ENCODE results near the gene PTDSS2. TPM values are rescaled to one million over a fixed set of nuclear protein-coding genes. Genes with fewer than 3 reads are reported as not detected.

The PTDSS2 gene
- total RNA-seq, 1 donor from 2014 or later, result 55.3 TPM

- no peak overlapping the region for H3K4me3 Mint-ChIP-seq (ENCODE audit: unreplicated experiment)
- no peak overlapping the region for H3K27ac Mint-ChIP-seq (ENCODE audit: unreplicated experiment)
- H3K27me3 Mint-ChIP-seq (ENCODE audit: unreplicated experiment), result no peaks in the 10 kb centered on the region
Measured at GRCh38 chr11:440065-441042, 9.7 kb upstream of the PTDSS2 start.

GRCh38 chr11:441043-441417 lies 9.0 kb upstream of the PTDSS2 start:
- no peak overlapping the region for H3K27ac Mint-ChIP-seq (ENCODE audit: unreplicated experiment)
- no peak for DNase-seq (ENCODE audit: extremely low spot score, unreplicated experiment)

More at GRCh38 chr11:440065-441042, 9.7 kb upstream of the PTDSS2 start:
- no peak for TF ChIP-seq CTCF (IDR thresholded peaks at IDR 0.05)
- DNase-seq (ENCODE audit: extremely low spot score, unreplicated experiment), result no peak
- Mint-ChIP-seq H3K9me3 (ENCODE audit: unreplicated experiment) (no peaks in the 10 kb centered on the region), H3K36me3 (ENCODE audit: unreplicated experiment) (no peaks in the 10 kb centered on the region), H3K4me1 (ENCODE audit: unreplicated experiment) (peaks cover 12% of the 10 kb centered on the region)

GRCh38 chr11:441418-442274 lies 8.4 kb upstream of the PTDSS2 start, which contains the start of gene ANO9:
ANO9 (minus strand) TSS chr11:442011; CDS start chr11:441926, 85 bp downstream.
- Mint-ChIP-seq H3K36me3 (ENCODE audit: unreplicated experiment) (no peaks in the 10 kb centered on the region), H3K4me1 (ENCODE audit: unreplicated experiment) (peaks cover 14% of the 10 kb centered on the region), H3K27me3 (ENCODE audit: unreplicated experiment) (no peaks in the 10 kb centered on the region), H3K27ac (ENCODE audit: unreplicated experiment) (no peak within 1 kb of the TSS), H3K9me3 (ENCODE audit: unreplicated experiment) (no peaks in the 10 kb centered on the region), H3K4me3 (ENCODE audit: unreplicated experiment) (no peak within 1 kb of the TSS)
- TF ChIP-seq CTCF (IDR thresholded peaks at IDR 0.05), result no peak
- no peak for DNase-seq (ENCODE audit: extremely low spot score, unreplicated experiment)

More at GRCh38 chr11:441043-441417, 9.0 kb upstream of the PTDSS2 start:
- no peaks in the 10 kb centered on the region for H3K36me3 Mint-ChIP-seq (ENCODE audit: unreplicated experiment)
- TF ChIP-seq CTCF (IDR thresholded peaks at IDR 0.05), result no peak
- H3K4me3 Mint-ChIP-seq (ENCODE audit: unreplicated experiment), result no peak overlapping the region
- no peaks in the 10 kb centered on the region for H3K27me3 Mint-ChIP-seq (ENCODE audit: unreplicated experiment)
- H3K9me3 Mint-ChIP-seq (ENCODE audit: unreplicated experiment), result no peaks in the 10 kb centered on the region
- H3K4me1 Mint-ChIP-seq (ENCODE audit: unreplicated experiment), result peaks cover 12% of the 10 kb centered on the region

- H3K4me1 Mint-ChIP-seq (ENCODE audit: unreplicated experiment), result peaks cover 16% of the 10 kb centered on the region
- H3K9me3 Mint-ChIP-seq (ENCODE audit: unreplicated experiment), result no peaks in the 10 kb centered on the region
- TF ChIP-seq CTCF (IDR thresholded peaks at IDR 0.05), result no peak
- H3K4me3 Mint-ChIP-seq (ENCODE audit: unreplicated experiment), result no peak overlapping the region
- DNase-seq (ENCODE audit: extremely low spot score, unreplicated experiment), result no peak
- no peaks in the 10 kb centered on the region for H3K36me3 Mint-ChIP-seq (ENCODE audit: unreplicated experiment)
- H3K27ac Mint-ChIP-seq (ENCODE audit: unreplicated experiment), result no peak overlapping the region
- no peaks in the 10 kb centered on the region for H3K27me3 Mint-ChIP-seq (ENCODE audit: unreplicated experiment)
Measured at GRCh38 chr11:442611-443081, 7.4 kb upstream of the PTDSS2 start.

Measured in osteocyte (in vitro differentiated cells).